ENCODE measurements around the gene ACTR8.

The ACTR8 gene

GRCh38 chr3:53836084-53836872 is 45.7 kb downstream of the ACTR8 start:
- no peak for DNase-seq (ENCODE audit: low read depth in 2 of 2, low spot score in 1 of 2)

GRCh38 chr3:53835257-53835656 is 46.7 kb downstream of the ACTR8 start:
- no peak for DNase-seq (ENCODE audit: low read depth in 2 of 2, low spot score in 1 of 2)

GRCh38 chr3:53834429-53835095 is 47.4 kb downstream of the ACTR8 start:
- no peak for DNase-seq (ENCODE audit: low read depth in 2 of 2, low spot score in 1 of 2)

GRCh38 chr3:53833700-53834099 is 48.3 kb downstream of the ACTR8 start:
- no peak for DNase-seq (ENCODE audit: low read depth in 2 of 2, low spot score in 1 of 2)

GRCh38 chr3:53833053-53833645 is 48.8 kb downstream of the ACTR8 start:
- no peak for DNase-seq (ENCODE audit: low read depth in 2 of 2, low spot score in 1 of 2)

GRCh38 chr3:53830944-53831343 is 51.0 kb downstream of the ACTR8 start:
- DNase-seq (ENCODE audit: low read depth in 2 of 2, low spot score in 1 of 2), result no peak

GRCh38 chr3:53829605-53830004 is 52.3 kb downstream of the ACTR8 start:
- no peak for DNase-seq (ENCODE audit: low read depth in 2 of 2, low spot score in 1 of 2)

GRCh38 chr3:53828581-53828980 is 53.4 kb downstream of the ACTR8 start:
- DNase-seq (ENCODE audit: low read depth in 2 of 2, low spot score in 1 of 2), result no peak

- DNase-seq (ENCODE audit: low read depth in 2 of 2, low spot score in 1 of 2), result no peak
Measured at GRCh38 chr3:53826048-53826447, 55.9 kb downstream of the ACTR8 start.

GRCh38 chr3:53824795-53825194 is 57.2 kb downstream of the ACTR8 start:
- DNase-seq (ENCODE audit: low read depth in 2 of 2, low spot score in 1 of 2), result no peak

GRCh38 chr3:53823956-53824657 is 57.8 kb downstream of the ACTR8 start:
- no peak for DNase-seq (ENCODE audit: low read depth in 2 of 2, low spot score in 1 of 2)

GRCh38 chr3:53823026-53823955 is 58.7 kb downstream of the ACTR8 start:
- no peak for DNase-seq (ENCODE audit: low read depth in 2 of 2, low spot score in 1 of 2)

- no peak for DNase-seq (ENCODE audit: low read depth in 2 of 2, low spot score in 1 of 2)
Measured at GRCh38 chr3:53822331-53822741, 59.6 kb downstream of the ACTR8 start.

- DNase-seq (ENCODE audit: low read depth in 2 of 2, low spot score in 1 of 2), result no peak
Measured at GRCh38 chr3:53821631-53822121, 60.3 kb downstream of the ACTR8 start.

GRCh38 chr3:53820756-53821580 is 61.0 kb downstream of the ACTR8 start:
- no peak for DNase-seq (ENCODE audit: low read depth in 2 of 2, low spot score in 1 of 2)

GRCh38 chr3:53820084-53820483 is 61.9 kb downstream of the ACTR8 start:
- no peak for DNase-seq (ENCODE audit: low read depth in 2 of 2, low spot score in 1 of 2)

- DNase-seq (ENCODE audit: low read depth in 2 of 2, low spot score in 1 of 2), result no peak
Measured at GRCh38 chr3:53819163-53819868, 62.6 kb downstream of the ACTR8 start.

- DNase-seq (ENCODE audit: low read depth in 2 of 2, low spot score in 1 of 2), result no peak
Measured at GRCh38 chr3:53818221-53819162, 63.5 kb downstream of the ACTR8 start.
